Adipocyte (in vitro differentiated cells): ENCODE data around the gene ADAMTS9.
A peak's percentile ranks its signal among the peaks of the same experiment; 100 is the strongest.

Source experiments
- DNase-seq: peaks from one replicate; pipeline ENCODE4 v3.0.0-alpha.2; 2015; ENCODE audit warnings: low read depth
- H3K27me3 ChIP-seq: replicated peaks from 2 replicates; pipeline ENCODE4 v1.7.0; 2013; ENCODE audit warnings: mild to moderate bottlenecking, low read length, moderate library complexity; ENCODE audit not compliant: control insufficient read depth, insufficient read depth
- H3K36me3 ChIP-seq: 2 replicates; pipeline ENCODE4 v1.7.0; 2013; ENCODE audit warnings: low read length, mild to moderate bottlenecking, moderate library complexity; ENCODE audit not compliant: control insufficient read depth, insufficient read depth, severe bottlenecking
- H3K4me1 ChIP-seq: 2 replicates; pipeline ENCODE4 v1.7.0; 2013; ENCODE audit warnings: mild to moderate bottlenecking, low read length, moderate library complexity; ENCODE audit not compliant: control insufficient read depth, insufficient read depth
- H3K4me3 ChIP-seq: 2 replicates; pipeline ENCODE4 v1.7.0; 2013; ENCODE audit warnings: mild to moderate bottlenecking, low read length, moderate library complexity
- H3K9ac ChIP-seq: 2 replicates; pipeline ENCODE4 v1.7.0; 2013; ENCODE audit warnings: mild to moderate bottlenecking, low read length, moderate library complexity
- H3K9me3 ChIP-seq: 2 replicates; pipeline ENCODE4 v1.7.0; 2013; ENCODE audit warnings: mild to moderate bottlenecking, low read length, moderate library complexity; ENCODE audit not compliant: control insufficient read depth

The ADAMTS9 gene

DNA sequence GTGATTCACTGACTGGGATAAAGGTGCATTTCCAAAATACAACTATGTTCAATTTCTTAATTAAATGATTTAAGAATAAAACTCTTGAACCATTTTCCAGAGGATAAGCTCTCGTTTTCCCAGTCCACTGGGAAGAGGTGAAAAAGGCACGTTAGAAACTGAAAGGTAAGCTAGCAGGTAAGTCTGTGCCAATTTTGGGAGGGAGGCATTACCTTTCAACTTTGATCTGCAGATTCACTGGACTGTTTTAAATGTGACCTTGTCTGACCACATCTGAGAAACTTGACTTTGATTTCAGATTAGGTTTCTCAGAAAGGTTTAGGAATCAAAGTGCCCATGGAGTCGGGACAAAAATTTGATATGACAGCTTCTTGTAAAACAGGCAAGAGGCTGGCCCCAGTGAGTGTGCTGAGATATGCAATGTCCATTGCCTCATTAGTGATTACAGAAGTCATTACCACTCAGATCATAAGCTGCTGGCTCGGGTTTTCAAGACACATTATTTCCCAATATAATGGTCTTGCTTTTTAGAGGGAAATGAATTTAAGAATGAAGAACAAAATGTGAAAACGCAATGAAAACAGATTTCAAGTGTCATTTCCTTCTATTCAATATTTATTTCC, 118.8 kb downstream of the ADAMTS9 start:
- Histone ChIP-seq H3K4me3 (no peak overlapping the region), H3K36me3 (peaks cover 3% of the 10 kb centered on the region), H3K27me3 (no peaks in the 10 kb centered on the region), H3K9ac (peak overlapping the region; percentile 35), H3K9me3 (no peaks in the 10 kb centered on the region), H3K4me1 (peaks cover 13% of the 10 kb centered on the region)
- DNase-seq, result no peak

DNA sequence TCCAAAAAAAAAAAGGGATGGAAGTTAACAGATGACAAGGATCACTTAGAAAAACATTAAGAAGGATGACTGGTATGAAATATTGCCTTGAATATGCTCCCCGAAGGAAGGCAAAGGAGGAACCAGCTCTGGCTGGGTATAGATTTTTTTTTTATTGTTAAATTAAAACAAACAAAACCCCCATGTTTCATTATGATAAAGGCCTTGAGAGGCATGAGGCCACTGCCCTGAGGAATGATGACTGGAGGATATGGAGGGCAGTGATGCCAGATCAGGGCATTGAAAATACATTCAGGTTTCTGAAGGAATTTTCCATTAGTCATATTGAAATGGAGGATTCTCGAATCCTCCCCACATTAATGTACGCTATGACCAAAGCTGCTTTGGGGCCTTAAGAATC, 120.9 kb downstream of the ADAMTS9 start:
- DNase-seq, result no peak
- H3K4me3 ChIP-seq, result no peak overlapping the region
- H3K36me3 ChIP-seq, result peaks cover 3% of the 10 kb centered on the region
- peaks cover 10% of the 10 kb centered on the region for H3K4me1 ChIP-seq
- no peak overlapping the region for H3K9ac ChIP-seq
- H3K27me3 ChIP-seq, result no peaks in the 10 kb centered on the region
- H3K9me3 ChIP-seq, result no peaks in the 10 kb centered on the region

DNA sequence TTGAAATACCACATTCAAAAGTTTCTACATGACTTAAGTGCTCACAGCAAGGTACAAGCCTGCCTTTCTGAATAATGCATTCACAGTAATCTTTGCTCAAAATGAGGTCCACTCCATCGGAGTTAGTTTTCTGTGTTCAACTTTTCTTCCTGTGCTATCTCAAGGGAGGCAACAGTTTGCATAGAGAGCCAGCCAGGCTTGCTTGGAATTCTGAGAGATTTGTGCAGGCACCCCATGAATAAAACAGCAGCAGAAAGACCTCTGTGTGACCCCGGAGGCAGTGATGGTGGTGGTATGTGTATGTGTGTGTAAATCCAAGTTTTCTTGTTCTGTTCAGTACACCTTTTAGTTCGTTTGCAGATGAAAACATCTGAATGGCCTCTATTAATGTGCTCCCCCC, 124.0 kb downstream of the ADAMTS9 start:
- no peak overlapping the region for H3K9ac ChIP-seq
- no peak overlapping the region for H3K4me3 ChIP-seq
- H3K27me3 ChIP-seq, result no peaks in the 10 kb centered on the region
- H3K36me3 ChIP-seq, result peaks cover 7% of the 10 kb centered on the region
- no peak for DNase-seq
- H3K4me1 ChIP-seq, result peaks cover 16% of the 10 kb centered on the region
- no peaks in the 10 kb centered on the region for H3K9me3 ChIP-seq

DNA sequence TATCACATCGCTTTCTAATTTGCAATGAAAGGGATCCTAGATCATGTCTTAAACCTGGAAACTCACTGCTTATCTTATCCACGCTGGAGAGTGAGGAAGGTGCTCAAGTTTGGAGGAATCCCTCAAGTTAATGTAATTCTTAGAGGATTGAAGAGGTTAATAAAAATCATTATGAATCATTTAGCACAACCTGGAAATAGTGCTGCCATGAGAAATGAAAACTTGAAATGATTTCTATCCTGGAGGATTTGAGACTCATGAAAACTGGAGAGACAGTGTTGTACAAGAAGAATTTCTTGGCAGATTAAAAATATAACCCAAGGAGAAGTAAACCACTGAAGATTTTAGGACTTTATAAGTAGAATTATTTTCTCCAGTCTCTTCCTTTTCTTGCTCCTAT, 125.9 kb downstream of the ADAMTS9 start:
- DNase-seq, result no peak
- Histone ChIP-seq H3K36me3 (peaks cover 9% of the 10 kb centered on the region), H3K27me3 (no peaks in the 10 kb centered on the region), H3K9me3 (no peaks in the 10 kb centered on the region), H3K9ac (peak overlapping the region; percentile 74), H3K4me1 (peaks cover 15% of the 10 kb centered on the region), H3K4me3 (peak overlapping the region; percentile 78)

DNA sequence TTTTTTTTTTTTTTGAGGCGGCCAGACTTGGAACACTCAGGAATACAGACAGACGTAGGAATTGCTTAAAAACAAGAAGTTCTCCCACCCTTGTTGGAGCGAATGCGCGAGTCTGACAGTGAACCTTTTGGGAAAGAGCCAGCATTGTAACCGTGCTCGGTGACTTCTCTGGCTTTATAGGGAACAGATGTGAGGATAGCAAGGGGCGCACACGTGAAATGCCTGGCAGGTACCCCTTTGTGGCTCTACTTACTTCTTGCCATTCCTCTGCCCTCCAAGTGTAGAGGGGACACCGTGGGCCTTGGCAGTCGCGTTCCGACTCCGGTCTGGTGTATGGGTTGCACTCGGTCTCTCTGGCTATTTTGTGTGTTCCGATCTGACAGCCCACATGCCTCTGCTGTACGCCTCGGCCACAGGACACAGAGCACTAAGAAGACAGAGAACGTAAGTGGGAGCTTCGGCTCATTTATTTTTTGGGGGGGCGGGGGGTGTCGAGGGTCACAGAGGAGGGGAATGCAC, 126.4 kb downstream of the ADAMTS9 start:
- Histone ChIP-seq H3K27me3 (no peaks in the 10 kb centered on the region), H3K9ac (peak overlapping the region; percentile 74), H3K9me3 (no peaks in the 10 kb centered on the region), H3K4me3 (peak overlapping the region; percentile 78), H3K4me1 (peaks cover 15% of the 10 kb centered on the region), H3K36me3 (peaks cover 10% of the 10 kb centered on the region)
- DNase-seq, result no peak

DNA sequence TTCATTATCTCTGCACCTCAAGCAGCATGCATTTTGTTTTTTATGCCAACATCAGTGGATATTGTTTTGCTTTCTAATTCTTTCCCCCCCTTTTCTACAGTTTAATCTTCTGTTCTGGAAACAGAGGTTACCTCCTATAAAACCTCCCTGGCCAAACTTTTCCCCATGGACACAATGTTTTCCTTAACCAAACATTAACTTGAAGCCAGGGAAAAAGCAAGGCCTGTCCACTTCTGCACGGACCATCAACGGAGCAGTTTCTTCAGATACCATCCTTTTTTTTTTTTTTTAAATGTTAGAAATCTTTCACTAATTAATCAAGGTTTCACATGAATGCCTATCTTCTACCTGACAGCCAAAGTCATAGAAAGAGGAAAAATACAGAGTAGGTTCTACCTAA, 127.0 kb downstream of the ADAMTS9 start:
- Histone ChIP-seq H3K4me1 (peaks cover 15% of the 10 kb centered on the region), H3K27me3 (no peaks in the 10 kb centered on the region), H3K36me3 (peaks cover 10% of the 10 kb centered on the region), H3K9ac (peak overlapping the region; percentile 74), H3K9me3 (no peaks in the 10 kb centered on the region), H3K4me3 (peak overlapping the region; percentile 78)
- no peak for DNase-seq

DNA sequence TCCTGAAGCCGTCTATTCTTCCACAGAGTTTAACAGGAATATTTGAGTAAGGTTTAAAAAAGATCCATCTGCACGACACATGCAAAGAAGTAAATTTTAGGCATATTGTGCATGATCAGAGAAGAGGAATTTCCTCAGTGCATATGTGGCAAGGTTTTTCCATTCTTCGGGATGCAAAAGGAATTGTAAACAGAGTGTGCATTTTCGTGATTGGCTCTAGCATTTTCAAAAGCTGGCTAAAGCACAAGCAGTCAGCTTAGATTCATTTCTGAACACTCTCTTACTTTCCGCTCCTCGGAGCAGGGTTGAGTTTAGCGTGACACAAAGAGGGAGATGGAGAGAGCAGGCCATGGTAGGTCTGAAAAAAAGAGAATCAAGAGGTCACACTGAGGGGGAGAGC, 128.2 kb downstream of the ADAMTS9 start:
- no peaks in the 10 kb centered on the region for H3K27me3 ChIP-seq
- DNase-seq, result peak; percentile 25
- H3K4me3 ChIP-seq, result no peak overlapping the region
- H3K36me3 ChIP-seq, result peaks cover 10% of the 10 kb centered on the region
- H3K9ac ChIP-seq, result no peak overlapping the region
- H3K9me3 ChIP-seq, result no peaks in the 10 kb centered on the region
- H3K4me1 ChIP-seq, result peaks cover 20% of the 10 kb centered on the region

DNA sequence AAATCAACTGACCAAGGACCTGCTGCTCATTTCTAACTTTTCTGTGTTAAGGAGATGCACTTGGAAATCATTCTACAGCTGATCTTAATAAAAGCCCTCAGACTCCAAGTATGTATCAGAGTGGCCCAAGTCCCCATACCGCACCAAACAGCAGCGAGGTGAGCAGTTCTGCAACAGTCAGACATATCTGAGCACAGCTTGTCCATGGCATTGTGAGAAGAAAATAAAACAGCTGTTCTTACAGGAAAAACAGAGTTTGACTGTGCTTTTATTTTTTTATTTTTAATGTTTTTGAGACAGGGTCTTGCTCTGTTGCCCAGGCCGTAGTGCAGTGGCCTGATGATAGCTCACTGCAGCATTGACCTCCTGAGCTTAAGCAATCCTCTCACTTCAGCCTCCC, 131.8 kb downstream of the ADAMTS9 start:
- Histone ChIP-seq H3K4me3 (no peak overlapping the region), H3K9me3 (no peaks in the 10 kb centered on the region), H3K9ac (no peak overlapping the region), H3K36me3 (peaks cover 10% of the 10 kb centered on the region), H3K27me3 (no peaks in the 10 kb centered on the region), H3K4me1 (peaks cover 31% of the 10 kb centered on the region)
- DNase-seq, result no peak

DNA sequence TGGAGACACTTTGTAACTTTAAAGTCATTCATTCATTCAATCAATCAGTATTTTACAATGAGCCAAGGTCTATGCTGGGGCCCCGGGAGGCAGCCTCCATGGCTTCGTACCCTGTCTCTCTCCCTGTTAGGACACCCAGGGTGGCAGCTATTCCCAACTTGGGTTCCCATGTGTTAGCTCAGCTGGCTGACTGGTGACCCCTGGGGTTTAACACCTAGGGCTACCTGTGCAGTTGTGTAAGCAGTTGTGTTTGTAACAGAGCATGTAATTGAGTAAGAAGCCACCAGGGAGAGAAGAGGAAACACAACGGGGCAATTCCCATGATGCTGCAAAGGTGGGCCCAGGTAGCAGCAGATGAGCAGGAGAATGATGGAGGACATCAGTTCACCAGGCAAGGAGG, 132.4 kb downstream of the ADAMTS9 start:
- no peaks in the 10 kb centered on the region for H3K9me3 ChIP-seq
- H3K36me3 ChIP-seq, result peaks cover 15% of the 10 kb centered on the region
- no peak for DNase-seq
- peaks cover 25% of the 10 kb centered on the region for H3K4me1 ChIP-seq
- H3K9ac ChIP-seq, result no peak overlapping the region
- no peaks in the 10 kb centered on the region for H3K27me3 ChIP-seq
- H3K4me3 ChIP-seq, result no peak overlapping the region

DNA sequence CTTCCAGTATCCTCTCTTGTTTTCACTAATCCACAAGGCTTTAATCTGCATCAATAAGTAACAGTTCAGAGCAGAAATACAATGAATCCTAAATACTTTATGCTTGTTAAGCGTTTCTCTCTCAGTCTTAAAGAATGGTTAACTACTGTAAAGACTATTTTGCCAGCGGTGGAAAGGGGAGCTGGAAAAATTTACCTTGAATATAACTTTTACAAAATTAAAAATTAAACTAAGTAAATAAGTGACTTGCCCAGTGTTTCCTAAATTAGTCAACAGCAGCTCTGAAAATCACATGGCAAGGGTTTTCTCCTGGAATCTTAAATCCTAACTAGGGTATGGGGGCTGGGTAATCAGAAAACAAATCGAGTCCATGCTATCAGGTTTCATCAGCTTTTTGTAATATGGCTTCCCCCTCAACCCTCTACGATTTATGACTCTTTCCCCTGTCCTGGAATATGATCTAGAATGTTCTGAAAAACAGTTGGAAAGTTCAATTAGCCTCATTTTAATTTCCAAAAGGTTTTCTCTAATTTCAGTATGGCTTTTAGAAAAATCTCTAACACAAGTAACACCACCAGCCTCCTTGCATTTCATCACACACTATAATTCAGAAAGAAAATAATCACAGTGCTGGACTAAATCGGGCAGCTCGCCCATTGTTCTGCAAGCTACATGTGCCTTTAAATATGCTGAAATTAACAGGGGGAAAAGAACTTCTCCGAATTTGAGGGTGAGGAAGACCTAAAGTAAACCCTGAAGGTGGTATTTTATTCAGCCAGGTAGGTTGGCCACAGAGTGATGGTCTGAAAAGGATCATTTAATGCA, 133.5 kb downstream of the ADAMTS9 start:
- Histone ChIP-seq H3K9ac (peak overlapping the region; percentile 15), H3K9me3 (no peaks in the 10 kb centered on the region), H3K27me3 (no peaks in the 10 kb centered on the region), H3K4me1 (peaks cover 26% of the 10 kb centered on the region), H3K36me3 (peaks cover 15% of the 10 kb centered on the region), H3K4me3 (no peak overlapping the region)
- DNase-seq, result peak; percentile 37

DNA sequence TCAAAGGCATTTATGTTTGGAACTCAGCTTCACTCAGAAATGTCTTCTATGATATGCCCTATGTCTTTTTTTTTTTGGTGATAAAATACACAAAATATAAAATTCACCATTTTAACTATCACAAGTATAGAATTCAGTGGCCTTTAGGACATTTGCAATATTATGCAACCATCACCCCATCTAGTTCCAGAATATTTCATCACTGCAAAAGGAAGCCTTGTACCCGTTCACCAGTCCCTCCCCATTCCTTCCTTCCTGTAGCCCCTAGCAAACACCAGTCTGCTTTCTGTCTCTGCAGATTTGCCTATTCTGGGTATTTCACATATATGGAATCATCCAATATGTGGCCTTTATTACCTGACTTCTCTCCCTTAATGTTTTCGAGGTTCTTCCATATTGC, 134.8 kb downstream of the ADAMTS9 start:
- Histone ChIP-seq H3K36me3 (peaks cover 9% of the 10 kb centered on the region), H3K9me3 (no peaks in the 10 kb centered on the region), H3K4me3 (peak overlapping the region; percentile 26), H3K9ac (no peak overlapping the region), H3K27me3 (no peaks in the 10 kb centered on the region), H3K4me1 (peaks cover 39% of the 10 kb centered on the region)
- DNase-seq, result no peak
